ENCODE results near the gene MED26. TPM values are rescaled to one million over a fixed set of nuclear protein-coding genes. Genes with fewer than 3 reads are reported as not detected.
A peak's percentile ranks its signal among the peaks of the same experiment; 100 is the strongest.

MED26 gene
- total RNA-seq, 6 experiments from 2014 or later, result 7.9 to 9.9 (median 8.8) TPM

DNA sequence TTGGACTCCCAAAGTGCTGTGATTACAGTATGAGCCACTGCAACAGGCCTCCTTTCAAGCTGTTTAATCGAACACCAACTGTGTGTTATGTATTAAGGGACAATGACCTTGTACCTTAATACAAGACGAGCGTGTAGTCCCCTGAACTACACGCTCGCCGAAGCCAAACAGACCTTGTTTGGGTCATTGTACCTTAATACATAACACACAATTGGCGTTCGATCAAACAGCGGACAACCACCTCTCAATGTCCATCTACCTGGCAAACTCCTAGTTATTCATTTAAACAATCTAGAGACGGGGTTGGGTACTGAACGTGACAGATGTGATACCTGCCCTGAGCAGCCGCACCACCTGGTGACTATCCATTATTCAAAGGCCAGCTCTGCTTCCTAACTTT lies 87.1 kb downstream of the MED26 start:
- Mint-ChIP-seq H3K4me1 (ENCODE audit: low read depth) (peaks cover 27% of the 10 kb centered on the region), H3K4me3 (peak overlapping the region; percentile 98), H3K27me3 (ENCODE audit: insufficient read depth) (peaks cover 3% of the 10 kb centered on the region), H3K27ac (peak overlapping the region; percentile 89), H3K9me3 (no peaks in the 10 kb centered on the region), H3K36me3 (ENCODE audit: low read depth) (peaks cover 35% of the 10 kb centered on the region)
- no peak for DNase-seq
- TF ChIP-seq, protein P1, sequence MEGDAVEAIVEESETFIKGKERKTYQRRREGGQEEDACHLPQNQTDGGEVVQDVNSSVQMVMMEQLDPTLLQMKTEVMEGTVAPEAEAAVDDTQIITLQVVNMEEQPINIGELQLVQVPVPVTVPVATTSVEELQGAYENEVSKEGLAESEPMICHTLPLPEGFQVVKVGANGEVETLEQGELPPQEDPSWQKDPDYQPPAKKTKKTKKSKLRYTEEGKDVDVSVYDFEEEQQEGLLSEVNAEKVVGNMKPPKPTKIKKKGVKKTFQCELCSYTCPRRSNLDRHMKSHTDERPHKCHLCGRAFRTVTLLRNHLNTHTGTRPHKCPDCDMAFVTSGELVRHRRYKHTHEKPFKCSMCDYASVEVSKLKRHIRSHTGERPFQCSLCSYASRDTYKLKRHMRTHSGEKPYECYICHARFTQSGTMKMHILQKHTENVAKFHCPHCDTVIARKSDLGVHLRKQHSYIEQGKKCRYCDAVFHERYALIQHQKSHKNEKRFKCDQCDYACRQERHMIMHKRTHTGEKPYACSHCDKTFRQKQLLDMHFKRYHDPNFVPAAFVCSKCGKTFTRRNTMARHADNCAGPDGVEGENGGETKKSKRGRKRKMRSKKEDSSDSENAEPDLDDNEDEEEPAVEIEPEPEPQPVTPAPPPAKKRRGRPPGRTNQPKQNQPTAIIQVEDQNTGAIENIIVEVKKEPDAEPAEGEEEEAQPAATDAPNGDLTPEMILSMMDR (IDR thresholded peaks at IDR 0.05), result no peak

GRCh38 chr19:16537111-16537510 lies 90.9 kb downstream of the MED26 start:
- Mint-ChIP-seq H3K36me3 (ENCODE audit: low read depth) (peaks cover 36% of the 10 kb centered on the region), H3K4me3 (no peak overlapping the region), H3K4me1 (ENCODE audit: low read depth) (peaks cover 10% of the 10 kb centered on the region), H3K27me3 (ENCODE audit: insufficient read depth) (peaks cover 6% of the 10 kb centered on the region), H3K9me3 (no peaks in the 10 kb centered on the region), H3K27ac (no peak overlapping the region)
- TF ChIP-seq, protein P1 (IDR thresholded peaks at IDR 0.05), result no peak
- DNase-seq, result no peak

DNA sequence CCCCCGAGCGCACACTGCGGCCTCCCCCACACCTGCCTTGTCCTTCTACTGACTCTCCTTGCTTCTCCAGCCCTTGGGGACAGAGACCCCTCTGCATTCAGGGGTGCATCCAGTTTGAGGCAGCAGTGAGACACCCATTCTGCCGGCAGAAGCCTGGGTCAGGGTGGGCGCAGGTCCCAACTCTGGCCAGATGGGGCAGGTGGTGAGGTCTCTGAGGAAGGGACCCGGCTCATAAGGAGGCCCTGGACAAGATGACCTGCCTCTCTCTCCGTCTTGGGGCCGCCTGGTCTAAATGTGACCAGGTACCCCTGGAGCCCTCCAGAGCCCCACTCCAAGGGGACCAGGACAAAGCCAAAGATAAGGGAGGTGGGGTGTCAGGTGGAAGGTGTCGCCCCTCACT lies 91.9 kb downstream of the MED26 start:
- H3K27me3 Mint-ChIP-seq (ENCODE audit: insufficient read depth), result peaks cover 6% of the 10 kb centered on the region

GRCh38 chr19:16535381-16535780 lies 92.6 kb downstream of the MED26 start:
- Mint-ChIP-seq H3K27ac (no peak overlapping the region), H3K36me3 (ENCODE audit: low read depth) (peaks cover 31% of the 10 kb centered on the region), H3K4me1 (ENCODE audit: low read depth) (no peaks in the 10 kb centered on the region), H3K9me3 (no peaks in the 10 kb centered on the region), H3K27me3 (ENCODE audit: insufficient read depth) (peaks cover 6% of the 10 kb centered on the region), H3K4me3 (no peak overlapping the region)
- TF ChIP-seq, protein P1 (IDR thresholded peaks at IDR 0.05), result no peak
- no peak for DNase-seq

More for the DNA sequence above, 91.9 kb downstream of the MED26 start:
- TF ChIP-seq, protein P1 (IDR thresholded peaks at IDR 0.05), result no peak
- H3K36me3 Mint-ChIP-seq (ENCODE audit: low read depth), result peaks cover 33% of the 10 kb centered on the region
- H3K4me3 Mint-ChIP-seq, result no peak overlapping the region
- no peak overlapping the region for H3K27ac Mint-ChIP-seq
- H3K4me1 Mint-ChIP-seq (ENCODE audit: low read depth), result peaks cover 4% of the 10 kb centered on the region
- no peak for DNase-seq
- no peaks in the 10 kb centered on the region for H3K9me3 Mint-ChIP-seq

- H3K27ac Mint-ChIP-seq, result no peak overlapping the region
- no peak overlapping the region for H3K4me3 Mint-ChIP-seq
- no peak for DNase-seq
- H3K9me3 Mint-ChIP-seq, result no peaks in the 10 kb centered on the region
- peaks cover 3% of the 10 kb centered on the region for H3K27me3 Mint-ChIP-seq (ENCODE audit: insufficient read depth)
- TF ChIP-seq, protein P1 (IDR thresholded peaks at IDR 0.05), result no peak
- H3K4me1 Mint-ChIP-seq (ENCODE audit: low read depth), result no peaks in the 10 kb centered on the region
- peaks cover 12% of the 10 kb centered on the region for H3K36me3 Mint-ChIP-seq (ENCODE audit: low read depth)
Observed at GRCh38 chr19:16532440-16533234, 95.4 kb downstream of the MED26 start.
